ENCODE measurements around the gene RAB14.
A peak's percentile ranks its signal among the peaks of the same experiment; 100 is the strongest.
"Not testable (repeated sequence)": the region's sequence is repeated elsewhere in the genome, so short reads cannot be mapped to it uniquely, and the experiment has no call there.

The RAB14 gene

GRCh38 chr9:121138561-121138960 is 63.1 kb downstream of the RAB14 start:
- H3K4me1 ChIP-seq (ENCODE audit: control insufficient read depth, low read length), result peaks cover 19% of the 10 kb centered on the region
- no peaks in the 10 kb centered on the region for H3K27me3 ChIP-seq (ENCODE audit: control insufficient read depth, low read length)
- H3K27ac ChIP-seq (ENCODE audit: low read depth, low read length), result 0 out of 2 replicates have a peak overlapping the region, but pooled peaks have one; percentile 3
- no peak overlapping the region for H3K4me2 ChIP-seq (ENCODE audit: low read length)
- H3K79me2 ChIP-seq (ENCODE audit: control insufficient read depth, low read length), result peaks cover 19% of the 10 kb centered on the region
- peaks cover 97% of the 10 kb centered on the region for H3K36me3 ChIP-seq (ENCODE audit: control insufficient read depth, low read length)
- TF ChIP-seq EZH2phosphoT487 (IDR thresholded peaks at IDR 0.05; ENCODE audit: borderline replicate concordance, low read length) (no peak), CTCF (IDR thresholded peaks at IDR 0.05; ENCODE audit: low read depth, low read length, poor library complexity, severe bottlenecking) (no peak)
- no peaks in the 10 kb centered on the region for H3F3A ChIP-seq (ENCODE audit: control insufficient read depth, insufficient read depth)
- no peaks in the 10 kb centered on the region for H3K9me3 ChIP-seq (ENCODE audit: control insufficient read depth, insufficient read depth, low read length)
- H3K4me3 ChIP-seq (ENCODE audit: low read length), result no peak overlapping the region
- H4K20me1 ChIP-seq (ENCODE audit: control insufficient read depth, insufficient read depth, low read depth, low read length), result no peaks in the 10 kb centered on the region
- H3K9me2 ChIP-seq (replicated peaks; ENCODE audit: control insufficient read depth, low read length), result no peaks in the 10 kb centered on the region

- Histone ChIP-seq H3K9me2 (replicated peaks; ENCODE audit: control insufficient read depth, low read length) (no peaks in the 10 kb centered on the region), H3K27me3 (ENCODE audit: control insufficient read depth, low read length) (no peaks in the 10 kb centered on the region), H3K79me2 (ENCODE audit: control insufficient read depth, low read length) (peaks cover 26% of the 10 kb centered on the region), H4K20me1 (ENCODE audit: control insufficient read depth, insufficient read depth, low read depth, low read length) (no peaks in the 10 kb centered on the region), H3K36me3 (ENCODE audit: control insufficient read depth, low read length) (peaks cover 82% of the 10 kb centered on the region), H3K4me3 (ENCODE audit: low read length) (no peak overlapping the region), H3K4me1 (ENCODE audit: control insufficient read depth, low read length) (peaks cover 19% of the 10 kb centered on the region), H3K9me3 (ENCODE audit: control insufficient read depth, insufficient read depth, low read length) (no peaks in the 10 kb centered on the region), H3F3A (ENCODE audit: control insufficient read depth, insufficient read depth) (no peaks in the 10 kb centered on the region), H3K4me2 (ENCODE audit: low read length) (no peak overlapping the region), H3K27ac (ENCODE audit: low read depth, low read length) (no peak overlapping the region)
- TF ChIP-seq EZH2phosphoT487 (IDR thresholded peaks at IDR 0.05; ENCODE audit: borderline replicate concordance, low read length), result no peak
- TF ChIP-seq CTCF (IDR thresholded peaks at IDR 0.05; ENCODE audit: low read depth, low read length, poor library complexity, severe bottlenecking), result no peak
Measured at GRCh38 chr9:121135642-121136041, 66.0 kb downstream of the RAB14 start.

- Histone ChIP-seq H3K4me3 (ENCODE audit: low read length) (no peak overlapping the region), H3K36me3 (ENCODE audit: control insufficient read depth, low read length) (peaks cover 58% of the 10 kb centered on the region), H3K79me2 (ENCODE audit: control insufficient read depth, low read length) (peaks cover 34% of the 10 kb centered on the region), H4K20me1 (ENCODE audit: control insufficient read depth, insufficient read depth, low read depth, low read length) (no peaks in the 10 kb centered on the region), H3K9me2 (replicated peaks; ENCODE audit: control insufficient read depth, low read length) (no peaks in the 10 kb centered on the region), H3K9me3 (ENCODE audit: control insufficient read depth, insufficient read depth, low read length) (no peaks in the 10 kb centered on the region), H3K27ac (ENCODE audit: low read depth, low read length) (no peak overlapping the region), H3F3A (ENCODE audit: control insufficient read depth, insufficient read depth) (no peaks in the 10 kb centered on the region), H3K27me3 (ENCODE audit: control insufficient read depth, low read length) (no peaks in the 10 kb centered on the region), H3K4me1 (ENCODE audit: control insufficient read depth, low read length) (peaks cover 6% of the 10 kb centered on the region), H3K4me2 (ENCODE audit: low read length) (no peak overlapping the region)
- TF ChIP-seq EZH2phosphoT487 (IDR thresholded peaks at IDR 0.05; ENCODE audit: borderline replicate concordance, low read length), result no peak
Measured at GRCh38 chr9:121133104-121133816, 68.4 kb downstream of the RAB14 start.

GRCh38 chr9:121129384-121129783 is 72.3 kb downstream of the RAB14 start:
- H3K9me2 ChIP-seq (replicated peaks; ENCODE audit: control insufficient read depth, low read length); H3K4me3 ChIP-seq (ENCODE audit: low read length); H3K27ac ChIP-seq (ENCODE audit: low read depth, low read length); H3K27me3 ChIP-seq (ENCODE audit: control insufficient read depth, low read length); H3K4me2 ChIP-seq (ENCODE audit: low read length); H3K9me3 ChIP-seq (ENCODE audit: control insufficient read depth, insufficient read depth, low read length); H4K20me1 ChIP-seq (ENCODE audit: control insufficient read depth, insufficient read depth, low read depth, low read length); H3F3A ChIP-seq (ENCODE audit: control insufficient read depth, insufficient read depth); H3K4me1 ChIP-seq (ENCODE audit: control insufficient read depth, low read length): not testable (repeated sequence)
- peaks cover 55% of the 10 kb centered on the region for H3K36me3 ChIP-seq (ENCODE audit: control insufficient read depth, low read length)
- peaks cover 42% of the 10 kb centered on the region for H3K79me2 ChIP-seq (ENCODE audit: control insufficient read depth, low read length)

Data from DOHH2 (cell line).